ENCODE measurements around the gene IL12RB2. TPM values are rescaled to one million over a fixed set of nuclear protein-coding genes. Genes with fewer than 3 reads are reported as not detected.

The IL12RB2 gene
- total RNA-seq, 1 donor from 2014 or later = 159 TPM

DNA sequence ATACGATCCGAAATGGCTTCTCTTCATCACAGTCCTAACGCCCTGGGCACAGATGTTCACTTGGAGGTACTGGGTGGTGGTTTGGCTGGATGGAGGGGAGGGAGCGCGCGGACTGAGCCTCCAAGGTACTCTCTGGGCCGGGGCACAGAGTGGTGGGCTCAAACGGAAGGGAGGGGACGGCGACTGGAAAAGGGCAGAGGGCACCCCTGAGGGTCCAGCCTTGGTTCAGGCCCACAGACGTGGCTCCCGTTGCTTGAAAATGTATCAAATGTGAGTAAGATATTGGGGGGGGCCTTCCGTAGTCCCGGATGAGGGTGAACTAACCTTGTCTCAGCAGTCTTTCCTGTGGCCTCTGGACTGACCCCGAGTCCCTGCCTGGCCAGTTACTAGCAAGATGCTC lies 463 bp downstream of the IL12RB2 start:
- intact Hi-C loops (cut with micrococcal nuclease) = no loop called here

GRCh38 chr1:67312615-67313014 lies 4.9 kb downstream of the IL12RB2 start:
- intact Hi-C loops (cut with micrococcal nuclease) = loop anchor here (5.0 kb wide), 2 partner anchors 330 to 380 kb away; no protein-coding TSS in a partner anchor

DNA sequence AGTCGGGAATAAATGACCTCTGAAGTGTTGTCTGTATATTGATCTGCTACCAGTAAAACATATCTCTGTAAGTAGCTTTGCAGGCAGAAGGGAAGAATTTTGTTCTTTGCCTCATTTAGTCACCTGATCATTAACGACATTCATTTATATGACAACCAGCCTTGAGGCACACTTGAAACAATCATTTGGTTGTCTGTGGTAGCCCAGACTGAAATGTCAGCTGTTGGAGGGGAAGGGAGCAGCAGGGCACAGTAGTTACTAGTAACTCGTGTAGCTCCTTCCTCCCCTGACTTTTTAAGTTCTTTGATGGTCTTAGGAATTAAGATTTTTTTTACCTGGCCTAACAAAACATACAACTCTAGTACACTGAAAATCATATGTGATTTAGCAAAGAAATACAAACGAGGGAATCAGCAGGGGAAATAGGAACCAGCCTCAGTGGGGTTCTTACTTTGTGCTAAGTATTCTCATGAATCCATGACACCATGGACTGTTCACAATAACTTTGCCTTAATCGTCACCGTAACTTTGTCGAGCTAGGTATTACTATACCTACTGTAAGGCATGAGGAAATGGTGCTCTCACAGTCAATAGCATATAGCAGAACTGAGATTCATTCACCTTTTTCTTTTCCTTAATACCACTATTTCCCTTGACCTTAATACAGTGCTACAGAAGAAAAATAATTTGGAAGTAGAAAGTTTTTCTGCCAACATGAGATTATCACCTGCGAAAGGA lies 6.4 kb downstream of the IL12RB2 start:
- intact Hi-C loops (cut with micrococcal nuclease) = loop anchor here (1.0 to 5.0 kb wide), 7 partner anchors 9 to 382 kb away; partner anchors contain the start of gene SERBP1

GRCh38 chr1:67314696-67315095 lies 7.0 kb downstream of the IL12RB2 start:
- intact Hi-C loops (cut with micrococcal nuclease) = loop anchor here (1.0 to 5.0 kb wide), 7 partner anchors 9 to 382 kb away; partner anchors contain the start of gene SERBP1

- intact Hi-C loops (cut with micrococcal nuclease) = no loop called here
These were observed 8.7 kb downstream of the IL12RB2 start for GRCh38 chr1:67316180-67316902.

GRCh38 chr1:67316918-67317317 lies 9.2 kb downstream of the IL12RB2 start:
- intact Hi-C loops (cut with micrococcal nuclease) = no loop called here

DNA sequence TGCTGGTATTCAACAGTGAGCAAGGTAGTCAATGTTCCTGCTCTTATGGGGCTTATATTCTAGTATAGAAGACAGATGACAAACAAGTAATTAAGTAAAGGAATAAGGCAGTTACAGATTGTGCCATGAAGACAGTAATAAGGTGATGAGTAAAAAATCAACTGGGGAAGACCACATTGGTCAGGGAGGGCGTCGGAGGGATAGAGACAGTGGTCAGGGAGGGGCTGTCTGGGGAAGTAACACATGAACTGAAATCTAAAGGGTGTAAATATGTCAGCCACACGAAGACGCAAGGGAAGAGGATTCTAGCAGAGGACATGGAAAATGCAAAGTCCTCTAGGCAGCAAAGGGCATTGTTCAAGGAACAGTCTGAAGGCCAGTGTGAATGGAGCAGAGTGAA lies 10.1 kb downstream of the IL12RB2 start:
- intact Hi-C loops (cut with micrococcal nuclease) = no loop called here

DNA sequence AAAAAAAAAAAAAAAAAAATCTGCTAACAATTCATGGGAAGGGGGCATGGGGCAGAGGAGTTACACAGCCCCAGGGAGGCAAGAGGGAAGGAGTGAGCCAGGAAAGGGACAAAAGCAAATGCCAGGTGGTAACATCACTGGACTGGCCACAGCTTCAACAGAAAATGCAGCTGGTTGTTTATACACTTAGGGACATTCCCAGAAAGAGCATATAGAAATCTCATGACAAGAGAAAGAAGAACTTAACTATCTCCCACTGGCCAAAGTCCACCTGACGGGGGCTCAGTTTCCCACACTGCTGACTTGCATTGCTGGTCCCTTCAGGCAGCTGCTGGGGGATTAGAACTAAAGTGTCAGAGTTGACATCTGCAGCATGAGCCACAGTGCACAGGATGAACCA lies 14.8 kb downstream of the IL12RB2 start:
- intact Hi-C loops (cut with micrococcal nuclease) = no loop called here

DNA sequence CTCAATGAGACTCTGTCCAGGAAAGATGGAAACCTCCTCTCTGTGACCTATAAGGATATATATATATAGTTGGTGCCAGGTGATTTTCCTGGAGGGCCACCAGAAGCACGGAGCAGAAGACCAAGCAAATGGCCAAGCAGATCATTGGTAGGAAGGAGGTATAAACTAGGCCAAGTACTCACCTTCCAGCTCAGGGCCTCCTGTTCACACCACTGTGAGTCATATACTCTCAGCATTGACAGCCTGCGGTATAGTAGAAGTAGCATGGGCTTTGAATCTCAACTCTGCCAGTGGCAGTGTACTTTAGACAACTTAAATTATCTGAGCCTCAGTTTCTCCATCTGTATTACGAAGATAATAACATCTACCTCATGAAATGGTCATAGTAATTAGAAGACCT lies 15.4 kb downstream of the IL12RB2 start:
- intact Hi-C loops (cut with micrococcal nuclease) = no loop called here

- intact Hi-C loops (cut with micrococcal nuclease) = no loop called here
These were observed 16.4 kb downstream of the IL12RB2 start for GRCh38 chr1:67324068-67324467.

DNA sequence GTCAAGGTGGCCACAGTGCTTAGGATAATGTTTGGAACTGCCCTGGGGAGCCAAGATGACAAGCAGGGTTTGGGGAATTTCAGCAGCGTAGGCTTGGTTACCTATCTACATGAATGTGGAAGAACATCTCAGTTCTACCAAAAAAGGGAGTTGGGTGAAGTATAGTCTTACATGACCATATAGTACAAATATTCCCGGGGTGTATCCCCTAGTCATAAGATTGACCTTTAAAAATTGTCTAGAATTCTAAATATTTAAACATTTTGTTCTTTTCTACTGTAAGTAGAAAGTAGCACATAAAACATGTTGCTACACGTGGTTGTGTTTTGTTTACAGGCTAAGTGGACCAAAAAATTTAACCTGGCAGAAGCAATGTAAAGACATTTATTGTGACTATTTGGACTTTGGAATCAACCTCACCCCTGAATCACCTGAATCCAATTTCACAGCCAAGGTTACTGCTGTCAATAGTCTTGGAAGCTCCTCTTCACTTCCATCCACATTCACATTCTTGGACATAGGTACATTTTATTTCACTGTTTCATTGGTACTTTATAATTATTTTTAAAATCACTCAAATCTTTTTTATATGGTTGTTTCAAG lies 20.3 kb downstream of the IL12RB2 start:
- intact Hi-C loops (cut with micrococcal nuclease) = no loop called here

DNA sequence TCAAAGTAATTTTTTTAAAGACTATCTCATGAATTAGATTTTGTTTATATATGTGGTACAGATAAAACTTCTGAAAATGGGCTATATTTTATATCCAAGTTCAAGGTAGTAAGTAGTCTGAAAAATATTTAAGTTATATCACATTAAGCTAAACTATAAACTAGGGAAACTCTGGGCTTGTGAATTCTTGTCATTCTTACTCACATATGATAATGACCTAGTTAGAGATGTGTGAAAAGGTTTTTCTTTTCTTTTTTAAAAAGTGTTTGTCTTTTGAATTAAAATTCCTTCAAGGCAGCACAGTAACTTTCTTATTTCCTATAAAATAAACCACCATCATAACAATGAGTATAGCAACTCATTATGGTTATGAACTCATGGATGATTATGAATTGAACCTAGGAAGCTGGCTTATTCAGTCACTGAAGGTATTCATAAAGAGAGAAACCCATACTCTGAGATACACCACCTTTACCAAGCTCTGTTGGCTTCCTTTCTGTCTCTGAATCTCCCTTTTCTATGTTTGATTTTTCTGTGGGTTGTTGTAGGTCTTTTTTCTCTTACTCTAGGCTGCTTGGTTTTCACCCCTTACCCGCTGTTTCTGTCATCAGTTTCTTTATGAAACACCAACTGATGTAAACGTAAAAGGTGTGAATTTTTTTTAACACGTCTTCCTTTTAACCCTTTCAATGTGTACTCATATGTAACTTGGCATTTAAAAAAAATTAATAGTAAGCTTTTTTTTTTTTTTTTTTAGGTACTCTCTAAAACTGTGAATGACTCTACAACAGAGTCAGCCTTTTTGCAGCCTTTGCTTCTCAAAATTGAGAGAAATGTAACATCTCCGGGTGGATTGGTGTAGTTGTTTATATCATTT lies 25.2 kb downstream of the IL12RB2 start:
- intact Hi-C loops (cut with micrococcal nuclease) = loop anchor here (1.0 to 10.0 kb wide), 14 partner anchors 8 to 1058 kb away; partner anchors contain the start of genes DNAI4, GADD45A, IL23R and MIER1

GRCh38 chr1:67333603-67334002 lies 25.9 kb downstream of the IL12RB2 start:
- intact Hi-C loops (cut with micrococcal nuclease) = loop anchor here (1.0 to 10.0 kb wide), 14 partner anchors 8 to 1059 kb away; partner anchors contain the start of genes DNAI4, GADD45A, IL23R and MIER1

- intact Hi-C loops (cut with micrococcal nuclease) = loop anchor here (10.0 kb wide), 2 partner anchors 349 to 1061 kb away; partner anchors contain the start of gene GADD45A
These were observed 27.7 kb downstream of the IL12RB2 start for GRCh38 chr1:67335411-67335810.

GRCh38 chr1:67336157-67336556 lies 28.5 kb downstream of the IL12RB2 start:
- intact Hi-C loops (cut with micrococcal nuclease) = loop anchor here (10.0 kb wide), 2 partner anchors 349 to 1061 kb away; partner anchors contain the start of gene GADD45A

DNA sequence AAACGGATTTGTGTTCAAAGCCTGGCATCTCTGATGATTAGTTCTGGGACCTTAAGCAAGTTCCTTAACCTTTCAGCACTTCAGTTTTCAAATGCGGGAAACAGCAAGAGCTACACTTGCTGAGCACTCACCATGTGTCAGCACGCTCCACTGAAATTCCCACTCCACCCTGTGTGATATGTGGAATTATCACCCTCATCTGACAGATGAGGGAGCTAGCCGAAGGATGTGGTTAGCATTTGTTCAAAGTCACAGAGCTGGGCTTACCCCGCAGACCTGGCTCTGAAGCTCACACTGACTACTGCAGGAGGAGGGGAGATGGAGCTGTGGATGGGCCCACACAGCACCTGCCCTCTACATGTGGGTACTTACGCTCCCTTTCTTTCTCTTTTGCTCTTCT lies 29.1 kb downstream of the IL12RB2 start:
- intact Hi-C loops (cut with micrococcal nuclease) = loop anchor here (1.0 to 10.0 kb wide), 3 partner anchors 22 to 1062 kb away; partner anchors contain the start of gene GADD45A

DNA sequence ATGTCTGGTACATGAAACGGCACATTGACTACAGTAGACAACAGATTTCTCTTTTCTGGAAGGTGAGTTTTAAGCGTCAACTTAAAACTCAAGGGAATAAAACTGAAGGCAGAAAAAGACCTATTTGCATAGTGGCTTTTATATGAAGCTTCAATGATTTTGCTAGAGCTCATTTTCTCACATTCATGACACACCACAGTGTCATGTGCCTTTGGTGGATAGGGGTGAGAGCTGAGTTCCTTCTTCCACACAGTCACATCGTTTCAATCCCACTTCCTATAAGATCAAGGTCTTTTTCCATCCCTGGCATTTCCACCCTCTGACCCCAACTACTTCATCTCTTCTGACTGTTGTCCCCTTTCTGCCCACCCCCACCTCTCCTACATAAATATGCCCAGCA lies 31.0 kb downstream of the IL12RB2 start:
- intact Hi-C loops (cut with micrococcal nuclease) = loop anchor here (10.0 kb wide), 2 partner anchors 346 to 1064 kb away; partner anchors contain the start of gene GADD45A

DNA sequence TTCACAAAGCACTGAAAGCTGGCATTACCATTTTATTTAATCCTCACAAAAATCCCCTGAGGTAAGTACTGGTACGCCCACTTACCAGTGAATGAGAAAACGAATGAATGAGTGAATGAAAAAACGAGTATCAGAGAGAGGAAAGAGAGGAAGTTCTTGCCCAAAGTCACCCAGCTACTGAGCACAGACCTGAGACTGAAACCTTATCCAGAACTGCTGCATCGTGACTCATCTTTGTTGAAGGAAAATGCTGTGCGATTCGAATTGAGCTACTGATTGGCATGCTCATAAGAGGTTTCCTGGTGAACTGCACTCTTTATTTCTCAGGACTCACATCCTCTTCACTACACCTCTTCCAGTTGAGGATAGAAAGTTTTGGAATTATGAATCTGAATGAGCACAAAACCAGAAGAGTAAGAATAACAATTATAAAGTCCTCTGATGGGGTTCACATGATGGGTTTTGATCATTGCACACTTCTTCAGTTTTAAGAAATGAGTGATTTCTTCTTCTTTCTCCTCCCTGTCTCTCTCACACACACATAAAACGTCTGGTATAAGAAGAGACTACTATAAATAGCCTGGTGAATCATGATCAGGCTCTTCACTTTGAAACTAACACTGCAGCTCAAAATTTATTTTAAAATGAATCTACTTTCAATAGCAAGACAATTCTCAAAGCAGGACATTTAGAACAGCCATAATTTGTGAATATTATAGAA lies 32.1 kb downstream of the IL12RB2 start:
- intact Hi-C loops (cut with micrococcal nuclease) = loop anchor here (10.0 kb wide), 2 partner anchors 345 to 1065 kb away; partner anchors contain the start of gene GADD45A

GRCh38 chr1:67342076-67342890 lies 34.6 kb downstream of the IL12RB2 start:
- intact Hi-C loops (cut with micrococcal nuclease) = loop anchor here (1.0 kb wide), 2 partner anchors 9 to 17 kb away; no protein-coding TSS in a partner anchor

Data from T-helper 1 cell treated with Interleukin-12 subunit alpha and Interleukin-12 subunit beta and Interleukin-4 antibody, amounts not matched to agents 30 ng/mL and 1 ng/mL, for 36 hours (primary cell).